BJ (cell line): Measurements from ENCODE around the gene GPC6. TPM values are rescaled to one million over a fixed set of nuclear protein-coding genes. Genes with fewer than 3 reads are reported as not detected.

Experiments
- CTCF ChIA-PET: fragments of 350-600 bp; formaldehyde crosslinking; extraction: SDS; loops from one replicate; lab custom pipeline; 2021; ENCODE audit warnings: antibody characterized with exemption, inconsistent platforms; lab: Yijun Ruan, JAX
- POLR2A ChIA-PET: fragments of 300-600 bp; sonication (Branson Sonifier 250); formaldehyde crosslinking; extraction: SDS; loops from one replicate; lab custom pipeline; 2021; ENCODE audit warnings: antibody characterized with exemption; lab: Charles Lee
- DNase-seq: peaks from one replicate; pipeline ENCODE4 v3.0.0-alpha.2; 2011; ENCODE audit warnings: low read depth
- H3K27me3 ChIP-seq: 2 replicates; pipeline ENCODE4 v1.6.0; 2011; ENCODE audit warnings: low read length; ENCODE audit not compliant: control insufficient read depth, insufficient read depth
- H3K36me3 ChIP-seq: 2 replicates; pipeline ENCODE4 v1.5.1; 2011; ENCODE audit warnings: low read length; ENCODE audit not compliant: control insufficient read depth, insufficient read depth
- H3K4me3 ChIP-seq: 2 replicates; pipeline ENCODE4 v1.5.1; 2011; ENCODE audit warnings: low read depth, mild to moderate bottlenecking, control low read depth, low read length
- CTCF ChIP-seq: IDR thresholded peaks from 2 replicates; pipeline ENCODE4 v1.5.1; 2011; ENCODE audit warnings: low read depth, mild to moderate bottlenecking, control low read depth, inconsistent platforms, low read length, moderate library complexity; ENCODE audit not compliant: insufficient read depth
- polyA plus RNA-seq: library from polyadenylated mRNA; depleted of rRNA; stranded (reverse); fragments of >200 nt; gene quantifications from 2 replicates; pipeline ENCODE4 v1.2.3, GENCODE V29; 2011

Gene GPC6
- polyA plus RNA-seq, 1 experiment = 23.0 TPM

- POLR2A ChIA-PET = no interaction called here
- CTCF ChIA-PET = interaction anchor here (0.6 to 0.9 kb wide), 2 partner anchors 12 to 38 kb away, joined by 3 to 4 read pairs; no protein-coding TSS in a partner anchor
- Histone ChIP-seq H3K27me3 (peaks cover 2% of the 10 kb centered on the region), H3K4me3 (no peak overlapping the region), H3K36me3 (no peaks in the 10 kb centered on the region)
- peak; percentile 12 for DNase-seq
- TF ChIP-seq CTCF = no peak
Observed at GRCh38 chr13:94254737-94255136, 1028.1 kb downstream of the GPC6 start.

- ChIA-PET CTCF (no interaction called here), POLR2A (no interaction called here)
Observed at GRCh38 chr13:94256721-94257120, 1030.1 kb downstream of the GPC6 start.

GRCh38 chr13:94259984-94260383, 1033.4 kb downstream of the GPC6 start:
- H3K4me3 ChIP-seq = no peak overlapping the region
- CTCF ChIA-PET = no interaction called here
- POLR2A ChIA-PET = no interaction called here

More at GRCh38 chr13:94256721-94257120, 1030.1 kb downstream of the GPC6 start:
- Histone ChIP-seq H3K4me3 (no peak overlapping the region), H3K27me3 (peaks cover 2% of the 10 kb centered on the region), H3K36me3 (no peaks in the 10 kb centered on the region)
- TF ChIP-seq CTCF = no peak
- no peak for DNase-seq

GRCh38 chr13:94261163-94261562, 1034.6 kb downstream of the GPC6 start:
- H3K36me3 ChIP-seq = no peaks in the 10 kb centered on the region
- ChIA-PET CTCF (no interaction called here), POLR2A (no interaction called here)
- no peak for DNase-seq
- no peak overlapping the region for H3K4me3 ChIP-seq
- H3K27me3 ChIP-seq = no peaks in the 10 kb centered on the region
- TF ChIP-seq CTCF = no peak

More at GRCh38 chr13:94259984-94260383, 1033.4 kb downstream of the GPC6 start:
- no peak for DNase-seq
- no peak for TF ChIP-seq CTCF
- Histone ChIP-seq H3K27me3 (peaks cover 2% of the 10 kb centered on the region), H3K36me3 (no peaks in the 10 kb centered on the region)

- Histone ChIP-seq H3K4me3 (no peak overlapping the region), H3K36me3 (no peaks in the 10 kb centered on the region), H3K27me3 (no peaks in the 10 kb centered on the region)
- no peak for DNase-seq
- CTCF ChIA-PET = no interaction called here
- no peak for TF ChIP-seq CTCF
- POLR2A ChIA-PET = no interaction called here
Observed at GRCh38 chr13:94263038-94263437, 1036.4 kb downstream of the GPC6 start.
